GM19193 (cell line): ENCODE measurements around the gene EHHADH.

Source experiments
- POLR2A ChIP-seq: IDR thresholded peaks from 4 replicates; pipeline ENCODE4 v1.6.1; 2011; ENCODE audit not compliant: insufficient read depth, insufficient read length; ENCODE audit errors: extremely low read depth

EHHADH gene

GRCh38 chr3:185145511-185145910 lies 108.3 kb downstream of the EHHADH start:
- no peak for TF ChIP-seq POLR2A

GRCh38 chr3:185144784-185145183 lies 109.1 kb downstream of the EHHADH start:
- TF ChIP-seq POLR2A = no peak
